Hepatic stellate cell (primary cell): Measurements from ENCODE around the gene GREB1L.
"Not testable (repeated sequence)": the region's sequence is repeated elsewhere in the genome, so short reads cannot be mapped to it uniquely, and the experiment has no call there.

Experiments
- DNase-seq: peaks from one replicate; pipeline ENCODE4 v3.0.0; 2011; ENCODE audit warnings: low spot score

GREB1L gene

DNA sequence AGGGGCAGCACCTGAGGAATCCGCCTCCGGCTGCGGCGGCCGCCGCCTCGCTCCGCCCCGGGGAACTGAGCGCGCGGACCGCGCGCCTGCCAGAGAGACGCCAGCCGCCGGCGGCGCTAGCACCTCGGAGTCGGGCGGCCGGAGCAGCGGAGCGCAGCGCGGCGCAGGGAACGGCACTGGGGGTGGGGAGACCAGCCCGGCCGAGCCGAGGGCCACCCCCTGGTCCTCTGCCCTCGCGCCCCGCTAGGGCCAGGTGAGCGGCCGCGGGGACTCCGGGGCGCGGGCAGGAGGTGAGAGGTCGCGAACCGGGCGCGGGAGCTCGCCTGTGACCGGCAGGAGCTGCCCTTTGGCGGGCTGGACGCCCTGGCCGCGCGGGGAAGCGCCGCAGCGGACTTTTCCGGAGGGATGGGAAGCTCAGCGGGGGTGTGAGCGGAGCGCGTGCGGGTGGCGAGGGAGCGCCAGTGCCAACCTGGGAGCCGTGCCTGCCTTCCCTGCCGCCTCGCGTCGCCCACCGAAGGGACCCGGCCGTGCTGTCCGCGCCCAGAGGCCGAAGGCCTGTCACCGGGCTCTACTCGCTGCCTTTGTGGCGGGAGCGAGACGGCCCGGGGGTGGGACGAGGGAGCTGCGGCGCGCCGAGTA lies at the start of gene GREB1L:
Gene GREB1L, plus strand, starts transcription at position 92 of the 639 bp plus-strand sequence. CDS start 141,287 bp downstream, outside the sequence.
- DNase-seq, result peak; percentile 58

DNA sequence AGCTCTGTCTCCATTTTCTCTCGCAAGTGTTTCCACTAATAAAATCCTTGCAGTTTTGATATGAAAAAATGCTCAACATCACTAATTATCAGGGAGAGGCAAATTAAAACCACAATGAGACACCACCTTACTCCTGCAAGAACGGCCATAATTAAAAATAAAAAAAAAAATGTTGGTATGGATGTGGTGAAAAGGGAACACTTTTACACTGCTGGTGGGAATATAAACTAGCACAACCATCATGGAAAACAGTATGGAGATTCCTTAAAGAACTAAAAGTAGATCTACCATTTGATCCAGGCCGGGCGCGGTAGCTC lies 49.8 kb upstream of the GREB1L start:
- DNase-seq, result no peak

DNA sequence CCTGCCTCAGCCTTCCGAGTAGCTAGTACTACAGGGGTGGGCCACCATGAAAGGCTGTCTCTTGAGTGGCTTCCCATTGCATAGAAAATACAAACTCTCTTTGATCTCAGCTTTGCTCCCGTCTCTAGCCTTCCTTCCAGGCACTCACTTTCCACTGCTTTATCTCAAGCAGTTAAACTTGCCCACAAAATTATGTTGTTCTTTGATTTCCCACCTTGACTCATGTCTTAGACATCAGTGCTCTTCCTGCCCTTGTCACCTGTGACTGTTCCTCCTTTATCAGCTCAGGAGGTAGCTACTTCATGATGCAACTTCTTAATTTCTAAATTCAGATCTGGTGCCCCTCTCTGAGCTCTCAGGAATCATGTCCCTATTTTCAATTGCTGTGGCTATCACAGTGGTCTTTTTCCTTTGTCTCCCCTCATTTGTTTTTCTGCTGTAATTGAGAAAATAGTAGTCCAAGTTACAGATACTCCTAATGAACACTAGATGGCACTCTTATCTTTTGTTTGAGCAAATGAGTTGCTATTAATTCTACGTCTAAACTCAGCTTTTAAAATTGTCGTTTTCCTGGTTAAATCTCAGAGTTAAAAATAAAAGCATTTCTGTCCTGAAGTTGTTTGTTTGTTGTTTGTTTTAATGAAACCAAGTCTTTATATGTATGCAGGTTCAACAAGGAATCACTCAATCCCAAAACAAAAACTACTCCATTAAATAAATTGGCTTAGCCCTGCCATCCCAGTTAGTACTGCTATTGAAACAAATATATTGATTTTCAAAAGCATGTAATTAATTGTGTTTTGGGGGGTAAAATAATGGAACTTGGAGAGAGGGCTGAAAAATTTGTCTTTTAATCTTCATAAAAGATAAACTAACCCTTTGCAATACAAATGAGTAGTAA lies 46.9 kb upstream of the GREB1L start:
- peak; percentile 9 for DNase-seq

DNA sequence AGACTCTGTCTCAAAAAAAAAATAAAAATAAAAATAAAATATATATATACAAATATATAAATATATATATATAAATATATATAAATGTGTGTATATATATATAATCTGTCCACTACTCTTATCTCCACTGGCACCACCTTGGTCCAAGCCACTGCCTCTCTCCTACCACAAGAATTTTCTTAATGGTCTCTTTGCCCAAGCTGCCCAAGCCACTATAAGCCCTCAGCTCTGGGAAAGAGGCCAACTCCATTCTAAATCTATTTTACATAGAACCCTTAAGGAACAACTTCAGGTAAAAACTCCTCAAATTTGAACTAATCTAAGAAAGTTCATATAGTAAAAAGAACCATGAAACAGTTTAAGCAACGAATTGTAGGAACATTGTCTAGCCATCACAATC lies 45.6 kb upstream of the GREB1L start:
- DNase-seq, result no peak

DNA sequence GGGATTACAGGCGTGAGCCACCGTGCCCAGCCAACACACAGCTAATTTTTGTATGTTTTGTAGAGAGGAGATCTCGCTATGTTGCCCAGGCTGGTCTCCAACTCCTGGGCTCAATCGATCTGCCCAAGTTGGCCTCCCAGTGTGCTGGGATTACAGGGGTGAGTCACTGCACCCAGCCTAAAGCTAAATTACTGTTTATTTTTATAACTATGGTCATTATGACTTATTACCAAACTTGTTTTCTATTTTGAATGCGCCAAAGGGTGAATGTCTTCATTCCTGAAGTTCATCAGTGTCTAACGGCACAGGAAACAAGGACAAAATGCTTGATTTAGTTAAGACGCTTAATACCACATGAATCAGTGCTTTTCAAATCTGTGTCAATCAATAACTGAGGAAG lies 38.9 kb upstream of the GREB1L start:
- DNase-seq, result no peak

DNA sequence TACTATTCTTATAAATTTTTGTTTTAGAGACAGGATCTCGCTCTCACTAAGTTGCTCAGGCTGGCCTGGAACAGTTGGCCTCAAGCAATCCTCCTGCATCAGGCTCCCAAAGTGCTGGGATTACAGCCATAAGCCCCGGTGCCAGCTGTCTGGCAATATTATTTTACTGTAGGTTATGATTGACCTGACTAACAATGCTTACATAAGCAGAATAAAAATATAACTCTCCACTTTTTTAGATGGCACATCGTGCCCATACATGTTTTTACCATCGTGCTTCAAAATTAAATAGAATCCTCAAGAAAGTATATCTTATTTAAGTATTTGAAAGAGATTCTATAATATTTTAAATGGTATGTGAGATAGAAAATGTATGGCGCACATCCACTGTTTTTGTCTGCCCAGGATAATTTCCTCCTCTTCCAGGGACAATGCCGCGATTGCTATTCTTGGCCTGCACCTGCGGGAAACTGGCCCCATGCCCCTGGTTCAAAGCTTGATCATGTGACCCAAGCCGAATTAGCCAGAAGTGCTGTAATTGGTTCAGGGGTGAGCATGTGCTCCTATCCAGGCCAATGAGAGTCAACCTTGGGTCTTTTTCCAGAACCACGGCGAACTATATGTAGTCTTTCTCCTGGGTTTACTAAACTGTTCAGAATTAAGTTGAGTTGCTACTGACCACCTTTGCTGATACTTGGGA lies 38.3 kb upstream of the GREB1L start:
- DNase-seq, result no peak

DNA sequence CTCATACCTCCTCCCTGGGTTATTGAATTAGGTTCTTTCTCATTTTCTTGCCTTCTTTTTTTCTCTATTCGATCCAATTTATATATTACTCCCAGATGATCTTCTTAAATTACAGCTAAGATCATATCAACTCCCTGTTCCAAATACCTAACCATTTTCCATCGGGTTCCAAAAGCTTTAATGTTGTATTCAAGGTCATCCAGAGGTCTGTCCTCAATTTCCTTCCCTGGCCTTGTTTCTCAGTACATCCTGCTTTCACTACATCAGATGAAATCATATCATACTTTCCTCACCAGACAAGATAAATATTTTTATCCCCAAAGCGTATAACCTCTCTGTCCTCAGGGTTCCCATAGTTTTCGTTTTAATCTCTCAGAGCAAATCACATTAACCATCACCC lies 36.3 kb upstream of the GREB1L start:
- DNase-seq, result no peak

DNA sequence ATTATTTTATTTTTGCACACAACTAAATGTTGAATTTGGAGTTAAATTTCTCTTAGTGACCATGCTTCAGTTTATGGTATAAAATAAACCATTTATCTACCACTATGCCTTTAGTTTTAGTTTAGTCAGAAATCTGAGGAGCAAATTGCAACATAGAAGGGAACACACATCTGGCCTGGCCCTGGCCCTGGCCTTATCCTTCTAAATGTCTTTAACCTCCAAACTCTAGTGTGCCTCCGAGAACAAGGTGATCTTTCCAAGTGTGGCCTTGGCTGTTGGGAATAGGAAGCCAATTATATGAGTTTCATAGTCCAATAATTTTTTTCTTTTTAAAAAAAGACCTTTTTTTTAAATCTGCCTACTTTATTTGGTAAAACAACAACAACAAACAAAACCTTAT lies 31.8 kb upstream of the GREB1L start:
- no peak for DNase-seq

DNA sequence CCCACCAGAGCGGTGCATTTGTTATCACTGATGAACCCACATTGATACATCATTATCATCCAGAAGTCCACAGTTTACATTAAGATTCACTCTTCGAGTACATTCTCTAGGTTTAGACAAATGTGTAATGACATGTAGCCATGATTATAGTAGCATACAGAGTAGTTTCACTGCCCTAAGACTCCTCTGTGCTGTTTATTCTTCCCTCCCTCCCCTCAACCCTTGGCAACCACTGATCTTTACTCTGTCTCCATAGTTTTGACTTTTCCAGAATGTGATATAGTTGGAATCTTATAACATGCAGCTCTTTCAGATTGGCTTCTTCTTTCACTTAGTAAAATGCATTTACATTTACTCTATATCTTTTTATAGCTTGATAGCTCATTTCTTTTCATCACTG lies 31.2 kb upstream of the GREB1L start:
- no peak for DNase-seq

DNA sequence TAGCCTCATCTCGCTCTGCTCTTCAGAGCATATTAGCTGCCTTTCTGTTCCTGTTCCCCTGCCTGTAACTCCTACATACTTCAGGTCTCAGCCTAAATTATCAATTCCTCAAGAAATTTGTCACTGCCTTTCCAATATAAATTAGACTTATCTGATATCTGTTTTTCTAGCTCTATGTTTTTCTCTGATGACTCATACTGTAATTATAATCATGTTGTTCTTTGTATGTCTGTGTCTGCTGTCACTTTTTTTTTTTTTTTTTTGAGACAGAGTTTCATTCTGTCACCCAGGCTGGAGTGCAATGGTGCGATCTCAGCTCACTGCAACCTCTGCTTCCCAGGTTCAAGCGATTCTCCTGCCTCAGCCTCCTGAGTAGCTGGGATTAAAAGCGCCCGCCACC lies 27.6 kb upstream of the GREB1L start:
- DNase-seq, result not testable (repeated sequence)

DNA sequence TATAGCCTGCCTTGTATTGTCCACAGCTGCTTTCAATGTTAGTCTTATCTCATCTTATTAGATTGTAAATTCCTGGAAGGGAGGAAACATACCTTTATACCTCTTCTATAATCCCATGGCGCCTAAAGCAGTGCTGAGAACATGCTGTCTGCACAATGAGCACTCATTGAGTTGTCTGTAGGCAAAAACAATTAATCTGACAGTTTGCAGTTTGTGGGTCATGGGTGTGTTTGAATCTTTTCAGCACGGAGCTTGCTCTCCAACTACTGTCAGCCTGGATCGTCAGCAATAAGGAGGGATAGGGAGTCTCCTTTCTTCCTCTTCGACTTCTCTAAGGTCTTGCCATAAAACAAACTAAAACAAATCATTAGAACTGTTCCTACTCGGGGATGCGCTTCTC lies 26.5 kb upstream of the GREB1L start:
- DNase-seq, result no peak

DNA sequence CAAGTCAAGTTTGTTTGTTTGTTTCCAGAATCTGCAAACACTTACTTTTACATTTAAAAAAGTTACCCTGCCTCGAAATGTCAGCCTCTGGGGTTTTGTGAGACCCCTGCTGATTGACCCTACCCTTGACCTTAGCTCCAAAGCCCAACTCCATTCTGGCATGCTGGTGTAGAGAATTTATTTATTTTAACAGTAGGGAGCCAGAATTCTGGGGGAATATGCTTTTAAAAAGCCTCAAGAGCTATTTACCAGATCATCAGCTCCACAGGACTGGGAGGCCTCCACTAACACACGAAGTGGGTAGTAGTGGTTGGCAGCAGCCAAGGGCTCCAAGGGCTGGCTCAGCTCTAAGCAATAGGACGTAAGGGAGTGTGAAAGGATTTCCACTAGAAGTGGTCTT lies 23.2 kb upstream of the GREB1L start:
- DNase-seq, result no peak

DNA sequence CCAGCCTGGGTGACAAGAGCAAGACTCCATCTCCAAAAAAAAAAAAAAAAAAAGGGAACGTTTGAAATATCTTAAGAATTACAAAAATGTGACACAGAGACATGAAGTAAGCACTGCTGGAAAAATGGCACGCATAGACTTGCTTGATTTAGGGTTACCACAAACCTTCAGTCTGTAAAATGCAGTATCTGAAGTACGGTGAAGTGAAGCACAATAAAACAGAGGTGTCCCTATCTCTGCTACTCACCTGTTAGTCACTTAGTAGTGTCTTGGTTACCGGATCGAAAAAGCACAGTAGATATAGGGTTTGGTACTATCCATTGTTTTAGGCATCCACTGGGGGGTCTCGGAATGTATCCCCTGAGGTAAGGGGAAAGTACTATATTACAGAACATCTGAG lies 11.6 kb upstream of the GREB1L start:
- DNase-seq, result no peak

DNA sequence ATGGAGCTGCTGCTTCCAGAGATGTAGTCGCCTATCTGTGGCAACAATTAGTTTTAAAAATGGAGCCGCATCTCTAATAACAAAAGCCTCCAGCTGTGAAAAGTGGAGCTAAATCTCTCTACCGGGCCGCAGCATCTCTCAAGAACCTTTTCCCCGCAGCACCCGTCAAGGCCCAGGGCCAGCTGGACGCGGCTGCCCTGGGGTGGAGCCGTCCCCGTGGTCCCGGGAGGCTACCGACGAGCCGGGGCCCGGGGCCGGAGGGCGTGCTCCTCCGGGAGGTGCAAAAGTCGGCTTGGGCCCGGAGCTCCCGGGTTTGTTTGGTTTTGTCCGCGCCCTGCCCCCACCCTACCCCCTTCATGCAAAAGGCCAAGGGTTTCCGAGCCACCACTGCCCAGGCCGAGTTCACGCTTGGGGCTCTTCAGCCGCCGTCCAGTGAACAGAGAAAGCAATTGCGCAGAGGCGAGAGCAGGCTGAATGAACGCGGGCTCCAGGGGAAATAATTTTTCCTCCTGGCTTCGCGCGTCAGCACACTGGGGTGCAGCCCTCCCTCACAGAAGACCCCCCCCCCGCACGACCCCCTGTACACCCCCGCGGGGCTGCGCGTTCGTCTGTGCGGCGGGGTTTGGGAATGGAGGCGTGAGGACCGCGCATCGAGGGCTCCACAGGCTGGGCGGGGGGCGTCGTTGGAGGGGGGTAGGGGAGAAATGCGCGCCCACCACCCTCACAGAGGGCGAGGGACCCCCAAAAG lies 557 bp upstream of the GREB1L start:
- peak; percentile 22 for DNase-seq

DNA sequence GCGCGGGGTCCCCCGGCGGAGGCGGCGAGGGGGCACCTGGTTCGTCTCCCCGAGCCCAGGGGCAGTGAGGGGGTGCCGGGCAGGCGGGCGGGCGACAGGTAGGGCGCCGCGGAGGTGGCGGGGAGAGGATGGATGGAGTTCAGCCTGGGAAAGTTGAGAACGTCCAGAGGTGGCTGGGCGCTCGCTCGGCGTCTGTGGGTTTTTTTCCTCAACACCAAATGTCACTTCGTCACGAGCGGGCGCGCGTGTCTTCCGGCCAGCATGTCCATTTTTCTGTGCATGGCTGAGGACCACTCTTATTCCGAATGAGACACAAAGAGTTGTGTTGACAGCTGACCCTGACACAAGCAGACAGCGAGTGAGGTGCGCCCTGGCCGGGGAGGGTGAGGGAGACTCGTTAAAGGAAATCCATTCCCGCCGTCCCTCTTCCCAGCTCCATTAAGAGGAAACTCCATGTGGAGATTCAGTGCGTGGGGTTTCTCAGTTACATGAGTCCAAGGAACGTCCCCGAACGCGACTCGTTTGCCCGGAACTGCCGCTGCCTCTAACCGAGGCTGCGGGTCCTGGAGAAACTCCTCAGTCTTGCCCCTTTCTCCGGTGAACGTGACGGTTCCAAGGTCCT lies 859 bp downstream of the GREB1L start:
- no peak for DNase-seq

DNA sequence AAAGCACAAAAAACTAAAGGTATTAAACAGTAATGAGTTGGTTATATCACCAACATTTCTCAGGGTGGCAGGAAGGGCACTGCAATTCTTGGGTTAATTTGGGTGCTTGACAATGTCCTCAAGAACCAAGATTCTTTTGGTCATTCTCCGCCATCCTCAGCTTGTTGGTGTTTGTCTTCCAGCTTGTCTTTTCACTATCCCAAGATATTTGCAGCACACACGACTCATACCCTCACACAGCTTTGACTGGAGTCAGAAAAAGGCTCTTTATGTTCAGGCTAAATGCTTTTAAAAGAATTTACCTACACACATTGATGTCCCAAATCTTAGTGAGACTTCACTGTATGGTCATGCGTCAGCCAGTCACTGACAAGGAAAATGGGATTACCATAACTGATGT lies 12.5 kb downstream of the GREB1L start:
- DNase-seq, result no peak

DNA sequence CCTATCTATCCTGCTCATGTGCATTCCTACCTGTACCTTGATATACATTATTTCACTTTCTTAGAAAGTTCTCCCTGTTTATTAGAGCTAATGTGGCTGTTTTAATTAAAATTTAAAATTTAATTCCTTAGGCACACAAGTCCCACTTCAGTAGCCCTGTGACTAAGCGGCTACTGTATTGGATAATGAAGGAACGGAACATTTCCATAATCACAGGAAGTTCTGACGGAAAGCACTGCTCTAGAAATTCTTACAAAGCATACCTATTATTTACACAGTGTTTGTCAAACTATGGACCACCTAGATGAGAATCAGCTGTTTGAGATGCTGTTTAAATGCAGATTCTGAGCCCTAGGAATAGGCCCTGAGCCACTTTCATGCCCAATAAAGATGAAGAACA lies 13.2 kb downstream of the GREB1L start:
- no peak for DNase-seq

DNA sequence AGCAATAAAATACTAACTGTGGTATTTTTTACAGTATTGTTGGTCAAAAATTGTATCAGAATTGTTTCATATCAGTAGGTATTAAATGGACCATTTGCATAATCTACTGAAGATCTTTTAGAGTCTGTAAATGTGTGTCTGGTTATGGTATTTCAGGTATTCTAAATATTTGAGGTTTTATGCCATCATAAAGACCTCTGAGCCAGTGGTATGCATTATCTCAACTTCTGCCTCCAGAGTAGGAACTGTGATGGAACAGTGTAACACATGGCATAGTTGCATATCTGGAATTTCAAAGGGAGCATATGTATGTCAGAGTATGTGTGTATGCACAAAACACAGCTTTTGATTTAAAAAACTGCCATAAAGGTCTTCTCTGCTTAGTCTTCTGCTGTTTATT lies 15.4 kb downstream of the GREB1L start:
- no peak for DNase-seq

DNA sequence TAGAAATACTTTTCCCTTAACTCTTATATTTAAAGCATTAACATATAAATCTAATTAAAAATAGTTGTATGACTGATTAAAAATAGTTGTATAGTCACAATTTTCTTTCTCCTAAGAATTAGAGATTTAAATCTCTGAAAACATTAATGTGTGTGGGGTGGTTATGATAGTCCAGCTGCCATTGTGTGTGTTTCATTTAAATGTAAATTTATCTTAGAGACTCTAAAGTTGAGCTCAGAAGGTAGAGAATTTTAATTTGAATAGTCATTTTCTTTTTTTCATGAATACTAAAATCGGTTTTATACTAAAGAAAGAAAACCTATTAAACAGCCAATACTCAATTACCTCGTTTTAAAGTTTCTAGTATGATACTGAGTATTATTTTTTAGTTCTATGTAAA lies 18.6 kb downstream of the GREB1L start:
- DNase-seq, result no peak

DNA sequence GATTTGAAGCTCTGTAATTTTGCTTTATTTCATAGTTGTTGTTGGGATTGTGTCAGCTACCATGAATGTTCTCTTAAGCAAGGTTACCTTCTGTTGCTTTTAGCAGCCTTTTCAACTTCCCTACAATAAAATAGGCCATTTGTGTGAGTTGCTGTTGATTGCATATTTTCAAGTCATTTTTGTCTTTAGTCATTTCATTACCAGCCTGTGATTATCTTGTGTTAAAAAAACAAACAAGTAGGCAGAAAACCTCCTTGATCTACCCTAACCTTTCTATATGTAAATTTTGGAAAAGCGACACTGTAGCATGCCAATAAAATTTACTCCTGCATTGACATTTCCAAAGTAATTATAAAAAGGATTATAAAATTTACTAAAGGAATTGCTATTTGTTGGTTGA lies 19.3 kb downstream of the GREB1L start:
- no peak for DNase-seq

DNA sequence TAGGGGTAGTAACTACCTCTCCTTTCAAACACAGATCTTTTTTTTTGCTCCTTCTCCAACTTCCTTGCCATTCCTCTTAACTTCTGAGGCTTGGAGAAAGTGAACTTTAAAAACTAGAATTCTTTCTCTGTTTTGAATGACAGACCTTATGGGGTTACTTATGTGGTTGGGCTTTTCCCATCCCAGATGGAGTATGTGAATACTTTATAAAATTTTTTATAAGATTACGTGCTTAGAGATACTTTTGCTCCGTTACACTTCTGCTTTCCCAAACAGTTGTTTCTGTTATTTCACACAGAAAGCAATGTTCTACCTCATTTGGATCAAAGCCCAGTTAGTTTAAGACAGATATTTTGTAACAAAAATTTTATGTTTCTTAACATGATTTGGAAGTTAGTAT lies 20.2 kb downstream of the GREB1L start:
- no peak for DNase-seq

DNA sequence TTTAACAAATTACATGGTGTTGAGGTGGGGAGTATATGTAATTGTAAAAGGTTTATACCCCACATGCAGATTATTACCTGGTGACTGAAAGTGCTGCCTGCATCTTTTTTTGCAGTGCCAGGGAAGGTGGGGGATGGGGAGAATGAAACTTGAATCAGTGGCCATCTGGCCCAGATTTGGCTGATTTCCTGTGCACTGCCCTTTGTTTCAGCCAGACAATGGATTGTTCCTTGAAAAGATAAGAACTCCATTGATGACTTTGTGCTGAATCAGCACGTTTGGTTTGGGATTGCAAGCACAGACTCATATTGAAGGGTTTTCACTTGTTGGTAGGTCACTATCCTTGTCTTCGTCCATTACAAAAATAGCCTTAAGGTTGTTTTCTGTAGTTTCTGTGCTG lies 20.9 kb downstream of the GREB1L start:
- DNase-seq, result no peak
